CD4-positive, alpha-beta T cell (primary cell): ENCODE data around the gene ASCL3. TPM values are rescaled to one million over a fixed set of nuclear protein-coding genes. Genes with fewer than 3 reads are reported as not detected.

Experiments used
- ATAC-seq: fragments of 200-7000 bp; cut with Tn5 transposase; one replicate; pipeline ENCODE4 v1.10.0; 2022; ENCODE audit warnings: mild to moderate bottlenecking; ENCODE audit not compliant: poor library complexity
- CTCF ChIA-PET: fragments of 350-600 bp; sonication (Branson Sonifier 250); formaldehyde crosslinking; loops from one replicate; lab custom pipeline; 2021; ENCODE audit warnings: antibody characterized with exemption, inconsistent platforms; lab: Charles Lee
- POLR2A ChIA-PET: fragments of 350-600 bp; sonication (Branson Sonifier 250); formaldehyde crosslinking; loops from one replicate; lab custom pipeline; 2021; ENCODE audit warnings: antibody characterized with exemption, inconsistent platforms; lab: Charles Lee
- DNase-seq, 14 experiments: peaks; one replicate each; pipeline ENCODE4 v3.0.0-alpha.2; 2013 to 2020; ENCODE audit warnings: mixed read lengths in 2 of 14
- H3K27ac ChIP-seq, 2 donors: one replicate each; pipeline versions ENCODE4 v1.5.1 to v1.7.0; 2013; ENCODE audit warnings: low read length in 2 of 2, low read depth in 1 of 2, mild to moderate bottlenecking in 1 of 2
- H3K27me3 ChIP-seq, 2 experiments: 1 replicate in 1 of 2; 2 replicates in 1 of 2; pipeline versions ENCODE4 v1.6.1 to v1.7.0; 2013; ENCODE audit warnings: low read length in 2 of 2, control low read depth in 1 of 2, mild to moderate bottlenecking in 1 of 2, moderate library complexity in 1 of 2; ENCODE audit not compliant: insufficient read depth in 2 of 2, control insufficient read depth in 1 of 2
- H3K36me3 ChIP-seq: one replicate; pipeline ENCODE4 v1.6.1; 2013; ENCODE audit warnings: low read length, control low read depth; ENCODE audit not compliant: insufficient read depth
- H3K4me1 ChIP-seq: one replicate; pipeline ENCODE4 v1.6.1; 2013; ENCODE audit warnings: low read length, control low read depth; ENCODE audit not compliant: insufficient read depth
- H3K4me3 ChIP-seq: one replicate; pipeline ENCODE4 v1.5.1; 2013; ENCODE audit warnings: mild to moderate bottlenecking, low read length, moderate library complexity
- H3K9me3 ChIP-seq, 2 experiments: 1 replicate in 1 of 2; 2 replicates in 1 of 2; pipeline versions ENCODE4 v1.6.1 to v1.7.0; 2013; ENCODE audit warnings: low read length in 2 of 2, mild to moderate bottlenecking in 2 of 2, control low read depth in 1 of 2, moderate library complexity in 1 of 2; ENCODE audit not compliant: control insufficient read depth in 1 of 2, insufficient read depth in 1 of 2
- H3K27ac Mint-ChIP-seq: one replicate; pipeline ENCODE4 v1.8.0; 2020; ENCODE audit warnings: mixed read lengths
- H3K27me3 Mint-ChIP-seq: one replicate; pipeline ENCODE4 v1.8.0; 2021; ENCODE audit warnings: mixed read lengths
- H3K36me3 Mint-ChIP-seq: one replicate; pipeline ENCODE4 v1.8.0; 2021; ENCODE audit warnings: low read depth, mixed read lengths
- H3K4me1 Mint-ChIP-seq: one replicate; pipeline ENCODE4 v1.8.0; 2021; ENCODE audit warnings: low read depth, mixed read lengths
- H3K4me3 Mint-ChIP-seq: one replicate; pipeline ENCODE4 v1.8.0; 2020; ENCODE audit warnings: mild to moderate bottlenecking, mixed read lengths
- H3K9me3 Mint-ChIP-seq: one replicate; pipeline ENCODE4 v1.8.0; 2020; ENCODE audit warnings: mixed read lengths
- CTCF ChIP-seq: fragments of 200-600 bp; IDR thresholded peaks from one replicate; pipeline ENCODE4 v1.8.0; 2022; ENCODE audit warnings: antibody characterized with exemption, mild to moderate bottlenecking
- intact Hi-C, 2 experiments: fragments of 100-400 bp; cut with DNase I in 1 of 2; cut with micrococcal nuclease in 1 of 2; formaldehyde crosslinking; loops; one replicate each; pipeline versions ENCODE4 v1.15.1 to v1.9.0; 2023 to 2025; cut with DNase I, micrococcal nuclease
- total RNA-seq, 174 experiments: library from RNA in 2 of 174; stranded (reverse) in 2 of 174; gene quantifications; one replicate each; pipeline ENCODE4 v1.2.3 and lab custom pipeline; 2021 to 2026

Gene ASCL3
- total RNA-seq, 2 experiments from 2014 or later: not detected

DNA sequence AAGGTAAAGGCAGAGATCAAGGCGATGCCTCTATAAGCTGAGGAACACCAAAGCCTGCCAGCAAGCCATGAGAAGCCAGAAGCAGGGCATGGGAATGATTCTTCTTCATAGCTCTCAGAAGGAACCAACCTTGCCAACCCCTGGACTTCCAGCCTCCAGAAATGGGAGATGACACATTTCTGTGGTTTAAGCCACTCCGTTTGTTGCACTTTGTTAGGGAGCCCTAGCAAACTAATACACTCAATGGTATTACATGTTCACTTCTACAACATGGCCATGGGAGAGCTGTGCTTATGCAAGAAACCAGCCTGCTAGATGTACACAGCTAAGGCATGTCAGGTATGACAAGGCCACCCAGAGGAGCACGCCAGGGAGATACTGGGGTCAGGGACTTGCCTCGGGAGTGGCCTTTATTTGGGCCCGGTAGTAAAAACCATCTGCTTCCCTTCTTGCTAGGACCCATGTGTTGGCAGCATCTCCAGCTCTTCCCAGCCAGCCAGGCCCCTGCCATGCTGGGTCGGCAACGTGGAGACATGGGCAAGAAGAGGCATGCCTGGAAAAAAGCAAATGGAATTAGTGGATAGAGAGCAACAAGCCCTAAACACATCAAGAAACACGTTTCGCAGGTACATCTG lies 13.7 kb downstream of the ASCL3 start:
- Histone ChIP-seq H3K36me3 (no peaks in the 10 kb centered on the region), H3K4me3 (no peak overlapping the region), H3K27me3 (no peaks in the 10 kb centered on the region), H3K27ac (no peak overlapping the region), H3K9me3 (no peaks in the 10 kb centered on the region), H3K4me1 (no peaks in the 10 kb centered on the region)
- Mint-ChIP-seq H3K36me3 (no peaks in the 10 kb centered on the region), H3K27ac (no peak overlapping the region), H3K4me1 (no peaks in the 10 kb centered on the region), H3K4me3 (no peak overlapping the region), H3K9me3 (no peaks in the 10 kb centered on the region), H3K27me3 (no peaks in the 10 kb centered on the region)
- POLR2A ChIA-PET: no interaction called here
- CTCF ChIA-PET: no interaction called here
- no peak for ATAC-seq
- no peak for TF ChIP-seq CTCF
- DNase-seq: no peak
- intact Hi-C loops: no loop called here

DNA sequence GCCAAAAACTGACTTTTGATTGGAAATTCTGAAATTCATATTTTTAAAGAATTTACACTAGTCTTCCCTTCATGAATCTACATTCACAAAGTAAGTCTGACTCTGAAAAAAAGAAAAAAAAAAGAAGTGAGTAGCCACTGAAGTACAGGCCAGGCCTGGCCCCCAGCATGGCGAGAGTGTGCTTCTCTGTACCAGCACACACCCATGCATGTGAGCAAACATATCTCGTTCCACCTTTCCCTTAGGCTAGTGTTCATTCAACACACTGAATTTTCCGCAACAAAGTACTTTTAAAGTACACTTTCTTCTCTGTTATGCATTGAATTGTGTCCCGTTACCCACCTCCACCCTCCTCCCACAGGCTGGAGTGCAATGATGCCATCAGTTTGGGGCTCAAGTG lies 14.6 kb downstream of the ASCL3 start:
- Mint-ChIP-seq H3K27ac (no peak overlapping the region), H3K36me3 (peaks cover under 1% of the 10 kb centered on the region), H3K9me3 (no peaks in the 10 kb centered on the region), H3K27me3 (no peaks in the 10 kb centered on the region), H3K4me3 (no peak overlapping the region), H3K4me1 (no peaks in the 10 kb centered on the region)
- DNase-seq (no peak), ATAC-seq (no peak)
- Histone ChIP-seq H3K4me3 (no peak overlapping the region), H3K27ac (no peak overlapping the region), H3K27me3 (no peaks in the 10 kb centered on the region), H3K9me3 (no peaks in the 10 kb centered on the region), H3K4me1 (no peaks in the 10 kb centered on the region), H3K36me3 (no peaks in the 10 kb centered on the region)
- no peak for TF ChIP-seq CTCF
- CTCF ChIA-PET: no interaction called here
- POLR2A ChIA-PET: no interaction called here
- intact Hi-C loops: no loop called here

GRCh38 chr11:8927233-8927632 lies 15.6 kb downstream of the ASCL3 start:
- H3K9me3 ChIP-seq: no peaks in the 10 kb centered on the region
- no peaks in the 10 kb centered on the region for H3K9me3 Mint-ChIP-seq
- intact Hi-C loops: no loop called here
- ChIA-PET CTCF (no interaction called here), POLR2A (interaction anchor here (0.6 kb wide), 1 partner anchor 985 kb away, joined by 3 read pairs; no protein-coding TSS in a partner anchor)
- no peaks in the 10 kb centered on the region for H3K27me3 ChIP-seq
- no peaks in the 10 kb centered on the region for H3K27me3 Mint-ChIP-seq
- no peak overlapping the region for H3K4me3 Mint-ChIP-seq
- no peak for TF ChIP-seq CTCF
- H3K36me3 Mint-ChIP-seq: peaks cover 10% of the 10 kb centered on the region
- peaks cover 6% of the 10 kb centered on the region for H3K36me3 ChIP-seq
- H3K4me1 ChIP-seq: no peaks in the 10 kb centered on the region
- no peak overlapping the region for H3K27ac ChIP-seq
- ATAC-seq (no peak), DNase-seq (no peak)
- no peak overlapping the region for H3K27ac Mint-ChIP-seq
- H3K4me1 Mint-ChIP-seq: no peaks in the 10 kb centered on the region
- no peak overlapping the region for H3K4me3 ChIP-seq
